Measurements from ENCODE around the gene PIK3CD.
"Not testable (repeated sequence)": the region's sequence is repeated elsewhere in the genome, so short reads cannot be mapped to it uniquely, and the experiment has no call there.

The PIK3CD gene

DNA sequence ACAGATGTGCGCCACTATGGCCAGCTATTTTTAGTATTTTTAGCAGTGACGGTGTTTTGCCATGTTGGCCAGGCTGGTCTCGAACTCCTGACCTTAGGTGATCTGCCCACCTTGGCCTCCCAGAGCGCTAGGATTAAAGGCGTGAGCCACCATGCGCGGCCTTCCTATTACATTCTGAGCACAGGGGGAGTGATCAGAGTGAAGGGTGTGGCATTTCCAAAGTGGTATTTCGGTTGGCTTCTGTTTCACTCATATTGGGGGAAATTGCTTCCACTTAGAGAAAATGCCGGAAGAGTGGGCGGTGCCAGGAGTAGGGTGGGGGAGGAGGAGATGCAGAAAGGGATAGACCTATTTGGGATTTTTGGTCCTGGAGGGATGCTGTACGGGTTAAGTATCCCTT is 4.3 kb downstream of the PIK3CD start:
- no peak for DNase-seq

DNA sequence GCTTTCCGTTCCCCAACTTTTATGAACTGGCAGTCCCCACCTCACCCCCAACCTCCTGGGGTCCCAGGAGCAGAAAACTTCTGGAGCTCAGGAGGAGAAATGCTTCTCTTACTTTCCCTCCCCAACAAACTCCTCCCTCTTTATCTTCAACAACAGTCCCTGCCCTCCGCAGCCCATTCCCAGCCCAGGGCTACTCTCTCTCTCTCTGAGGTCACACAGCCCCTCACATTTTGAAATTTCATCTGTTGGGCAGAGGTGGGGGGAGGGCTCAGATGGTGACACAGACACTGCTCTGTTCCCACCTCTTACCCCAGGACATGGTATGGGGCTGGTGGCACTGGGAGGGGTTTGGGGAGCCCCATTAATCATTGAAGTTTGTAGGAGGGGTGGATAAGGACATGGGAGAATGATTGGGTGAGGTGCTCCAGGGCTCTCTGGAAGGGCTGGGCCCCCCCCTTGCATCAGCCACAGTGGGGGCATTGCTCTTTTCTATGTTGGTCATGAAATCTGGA is 6.0 kb downstream of the PIK3CD start:
- DNase-seq = no peak

DNA sequence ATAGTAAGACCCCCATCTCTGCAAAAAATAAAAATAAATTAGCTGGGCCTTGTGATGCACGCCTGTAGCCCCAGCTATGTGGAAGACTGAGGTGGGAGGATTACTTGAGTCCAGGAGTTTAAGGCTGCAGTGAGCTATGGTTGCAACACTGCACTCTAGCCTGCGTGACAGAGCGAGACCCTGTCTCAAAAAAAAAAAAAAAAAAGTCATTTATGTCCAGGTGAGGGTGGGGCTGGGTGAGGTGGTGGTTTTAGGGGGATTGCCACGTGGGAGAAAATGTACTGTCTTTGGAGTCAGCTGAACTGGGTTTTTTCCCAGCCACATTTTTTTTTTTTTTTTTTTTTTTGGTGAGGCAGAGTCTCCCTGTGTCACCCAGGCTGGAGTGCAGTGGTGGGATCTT is 6.7 kb downstream of the PIK3CD start:
- no peak for DNase-seq

DNA sequence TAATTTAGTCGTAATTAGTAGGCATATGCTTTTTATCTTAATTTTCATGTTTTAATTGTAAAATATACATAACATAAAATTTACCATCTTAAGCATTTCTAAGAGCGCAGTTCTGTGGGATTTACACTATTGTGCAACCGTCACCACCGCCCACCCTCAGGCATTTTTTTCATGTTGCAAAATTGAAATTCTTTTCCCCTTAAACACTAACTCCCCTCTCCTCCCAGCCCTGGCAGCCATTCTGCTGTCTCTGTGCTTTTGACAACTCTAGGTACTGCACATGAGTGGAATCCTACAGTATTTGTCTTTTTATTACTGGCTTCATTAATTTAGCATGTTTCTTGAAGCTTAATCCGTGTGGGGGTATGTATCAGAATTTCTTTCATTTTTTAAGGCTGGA is 7.8 kb downstream of the PIK3CD start:
- no peak for DNase-seq

DNA sequence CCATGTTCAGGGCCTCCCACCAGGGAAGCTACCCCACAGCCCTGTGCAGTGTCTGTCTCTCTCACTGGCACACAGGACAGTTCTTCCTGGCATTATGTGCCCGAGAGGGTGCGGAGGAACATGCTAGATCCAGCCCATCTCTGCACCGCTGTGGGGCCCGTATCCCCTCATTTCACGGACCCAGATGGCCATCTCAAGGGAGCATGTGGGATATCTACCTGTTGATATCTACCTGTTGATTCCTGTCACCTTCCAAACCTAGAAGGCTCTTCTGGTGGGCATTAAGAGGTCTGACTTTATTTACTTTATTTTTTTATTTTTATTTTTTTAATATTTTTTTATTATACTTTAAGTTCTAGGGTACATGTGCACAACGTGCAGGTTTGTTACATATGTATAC is 11.7 kb downstream of the PIK3CD start:
- no peak for DNase-seq

DNA sequence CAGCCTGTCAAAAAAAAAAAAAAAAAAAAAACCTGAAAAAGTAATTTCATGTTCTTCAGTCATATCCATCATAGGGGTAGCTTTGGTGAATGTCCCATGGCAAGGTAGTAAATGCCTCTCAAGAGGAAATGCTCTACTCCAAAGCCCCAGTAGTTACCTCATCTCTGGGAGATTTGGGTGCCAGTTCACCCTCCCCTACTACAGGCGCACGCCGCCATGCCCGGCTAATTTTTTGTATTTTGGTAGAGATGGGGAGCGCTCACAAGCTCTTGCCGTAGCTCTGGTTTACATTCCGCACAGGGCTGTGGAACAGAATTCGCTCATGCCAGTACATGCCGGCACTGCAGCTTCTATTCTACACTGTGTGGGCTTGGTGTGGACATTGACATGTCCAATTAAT is 13.7 kb downstream of the PIK3CD start:
- DNase-seq = no peak

DNA sequence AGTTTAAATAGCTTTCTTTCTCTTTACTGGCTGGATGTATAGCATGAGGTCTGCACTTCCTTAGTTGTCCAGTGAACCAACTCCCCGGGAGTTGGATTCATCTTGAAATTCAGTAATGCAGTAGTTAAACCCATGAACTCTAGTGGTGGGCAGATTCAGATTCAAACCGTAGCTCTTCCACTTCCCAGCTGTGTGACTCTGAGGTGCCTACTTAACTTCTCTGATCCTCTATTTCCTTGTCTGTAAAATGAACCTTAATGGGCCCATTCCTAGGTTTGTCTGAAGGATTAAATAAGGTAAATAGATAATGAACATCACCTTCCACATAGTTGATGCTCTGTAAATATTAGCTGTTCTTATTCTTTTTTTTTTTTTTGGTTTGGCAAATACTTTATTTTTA is 16.5 kb downstream of the PIK3CD start:
- no peak for DNase-seq

DNA sequence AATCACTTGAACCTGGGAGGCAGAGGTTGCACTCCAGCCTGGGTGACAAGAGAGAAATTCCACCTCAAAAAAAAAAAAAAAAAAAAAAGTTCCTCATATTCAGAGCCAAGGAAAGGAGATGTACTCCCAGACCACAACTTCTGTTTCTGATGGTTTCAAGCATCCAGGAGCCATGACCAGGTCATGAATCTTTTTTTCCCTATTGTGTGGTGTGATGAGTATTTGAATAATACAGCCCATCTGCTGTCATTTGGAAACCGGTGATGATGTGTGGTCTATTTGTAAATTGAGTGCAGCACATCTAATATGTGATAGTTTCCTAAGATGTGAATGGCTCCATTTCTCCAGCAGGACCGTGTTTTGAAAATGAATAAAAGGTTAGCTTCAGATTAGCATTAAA is 18.6 kb downstream of the PIK3CD start:
- no peak for DNase-seq

DNA sequence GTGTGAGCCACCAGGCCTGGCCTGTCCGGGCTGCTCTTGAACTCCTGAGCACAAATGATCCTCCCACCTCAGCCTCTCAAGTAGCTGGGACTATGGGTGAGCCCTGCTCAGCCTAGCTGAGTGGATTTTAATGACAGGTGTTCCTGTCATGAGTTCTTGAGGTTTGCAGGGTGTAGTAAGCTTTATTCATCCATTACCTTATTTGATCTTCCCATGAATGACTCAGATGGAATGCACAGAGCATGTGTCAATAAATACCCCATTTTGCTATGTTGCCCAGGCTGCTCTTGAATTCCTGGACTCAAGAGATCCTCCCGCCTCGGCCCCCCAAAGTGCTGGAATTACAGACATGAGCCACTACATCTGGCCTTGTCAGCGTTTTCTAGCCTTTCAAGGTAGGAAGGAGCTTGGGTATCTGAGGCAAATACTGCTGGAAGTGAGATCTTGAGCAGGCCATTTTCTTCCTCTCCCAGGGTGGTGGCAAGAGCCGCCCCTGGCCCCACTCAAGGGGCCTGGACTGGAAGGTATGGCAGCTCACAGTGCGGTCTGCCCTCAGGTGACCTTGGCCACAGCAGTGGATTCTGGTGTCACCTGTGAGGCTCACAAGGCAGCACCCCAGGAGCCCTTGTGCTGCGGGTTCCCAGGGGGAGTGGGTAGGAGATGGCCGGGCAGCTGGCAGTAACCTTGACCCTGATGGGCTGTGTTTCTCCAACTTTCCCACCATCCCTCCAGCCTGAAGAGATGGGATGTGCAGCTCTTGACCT is 20.0 kb downstream of the PIK3CD start:
- no peak for DNase-seq

DNA sequence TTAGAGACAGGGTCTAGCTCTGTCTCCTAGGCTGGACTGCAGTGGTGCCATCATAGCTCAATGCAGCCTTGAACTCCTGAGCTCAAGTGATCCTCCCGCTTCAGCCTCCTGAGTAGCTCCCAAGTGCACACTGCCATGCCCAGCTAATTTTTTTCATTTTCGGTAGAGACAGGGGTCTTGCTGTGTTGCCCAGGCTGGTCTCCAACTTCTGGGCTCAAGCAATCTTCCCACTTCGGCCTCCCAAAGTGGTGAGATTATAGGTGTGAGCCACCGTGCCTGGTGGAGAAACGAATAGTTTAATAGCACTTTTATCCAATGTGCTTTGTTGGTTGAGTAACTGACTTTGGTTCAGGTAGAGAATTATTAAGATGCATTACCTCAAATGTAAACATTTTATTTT is 20.9 kb downstream of the PIK3CD start:
- DNase-seq = no peak

DNA sequence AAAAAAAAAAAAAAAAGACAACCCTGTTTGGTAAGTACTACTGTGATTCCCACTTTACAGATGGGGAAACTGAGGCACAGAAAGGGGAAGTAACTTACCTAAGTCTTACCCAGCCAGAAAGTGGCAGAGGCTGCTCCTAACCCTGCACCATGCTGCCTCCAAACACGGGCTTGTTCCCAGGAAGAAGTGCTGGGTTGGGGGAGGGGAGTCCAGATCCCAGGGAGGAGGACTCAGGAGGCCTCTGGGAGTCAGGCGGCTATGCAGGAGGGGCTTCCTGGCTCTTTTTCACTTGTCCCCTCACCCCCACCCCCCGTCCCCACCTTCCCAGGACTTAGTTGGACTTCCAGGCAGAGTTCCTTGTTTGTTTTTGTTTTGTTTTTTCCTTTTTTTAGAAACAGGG is 23.9 kb downstream of the PIK3CD start:
- no peak for DNase-seq

DNA sequence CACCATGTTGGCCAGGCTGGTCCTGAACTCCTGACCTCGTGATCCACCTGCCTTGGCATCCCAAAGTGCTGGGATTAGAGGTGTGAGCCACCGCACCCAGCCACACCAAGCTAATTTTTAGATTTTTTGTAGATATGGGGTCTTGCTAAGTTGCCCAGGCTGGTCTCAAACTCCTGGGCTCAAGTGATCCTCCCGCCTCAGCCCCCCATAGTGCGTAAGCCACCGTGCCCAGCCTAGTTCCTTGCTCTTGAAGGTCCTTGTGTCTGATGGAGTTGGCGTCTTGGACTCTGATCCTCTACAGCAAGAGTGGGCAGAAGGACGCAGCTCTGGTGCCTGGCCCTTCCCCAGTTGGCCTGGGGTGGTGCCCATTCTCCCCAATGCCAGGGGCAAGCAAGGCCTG is 24.6 kb downstream of the PIK3CD start:
- not testable (repeated sequence) for DNase-seq

DNA sequence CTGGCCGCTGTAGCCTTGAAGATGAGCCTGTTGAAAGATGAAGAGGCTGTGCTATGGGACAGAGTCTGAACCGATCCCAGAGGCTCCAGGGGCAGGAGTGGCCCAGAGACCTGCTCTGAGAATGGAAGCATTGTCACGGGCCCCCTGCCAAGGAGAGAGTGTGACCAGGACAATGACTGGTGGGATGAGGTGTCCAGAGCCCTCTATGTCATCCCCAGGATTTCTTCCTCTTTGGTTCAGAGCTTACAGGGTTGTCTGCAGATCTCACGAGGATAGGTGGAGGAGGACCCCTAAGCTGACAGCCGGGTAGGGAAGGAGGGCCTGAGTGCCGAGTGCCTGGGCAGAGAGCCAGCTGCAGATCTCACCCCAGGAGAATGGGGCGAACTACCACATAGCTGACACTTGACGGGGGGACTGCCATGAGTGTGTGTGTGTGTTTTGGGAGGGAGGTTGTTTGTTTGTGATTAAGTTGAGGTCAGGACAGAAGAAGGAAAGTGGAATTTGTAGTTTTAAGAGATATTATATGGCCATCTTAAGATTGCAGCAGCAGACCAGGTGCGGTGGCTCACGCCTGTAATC is 25.4 kb downstream of the PIK3CD start:
- no peak for DNase-seq

DNA sequence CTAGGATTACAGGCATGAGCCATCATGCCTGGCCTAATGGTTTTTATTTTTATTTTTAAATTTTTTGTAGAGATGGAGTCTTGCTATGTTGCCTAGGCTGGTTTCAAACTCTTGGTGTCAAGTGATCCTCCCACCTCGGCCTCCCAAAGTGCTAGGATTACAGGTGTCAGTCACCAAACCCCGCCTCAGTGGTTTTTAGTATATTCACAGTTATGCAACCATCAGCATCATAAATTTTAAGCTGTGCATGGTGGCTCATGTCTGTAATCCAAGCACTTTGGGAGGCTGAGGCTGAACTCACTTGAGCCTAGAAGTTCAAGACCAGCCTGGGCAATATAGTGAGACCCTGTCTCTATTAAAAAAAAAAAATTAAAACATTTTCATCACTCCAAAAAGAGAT is 28.6 kb downstream of the PIK3CD start:
- no peak for DNase-seq

DNA sequence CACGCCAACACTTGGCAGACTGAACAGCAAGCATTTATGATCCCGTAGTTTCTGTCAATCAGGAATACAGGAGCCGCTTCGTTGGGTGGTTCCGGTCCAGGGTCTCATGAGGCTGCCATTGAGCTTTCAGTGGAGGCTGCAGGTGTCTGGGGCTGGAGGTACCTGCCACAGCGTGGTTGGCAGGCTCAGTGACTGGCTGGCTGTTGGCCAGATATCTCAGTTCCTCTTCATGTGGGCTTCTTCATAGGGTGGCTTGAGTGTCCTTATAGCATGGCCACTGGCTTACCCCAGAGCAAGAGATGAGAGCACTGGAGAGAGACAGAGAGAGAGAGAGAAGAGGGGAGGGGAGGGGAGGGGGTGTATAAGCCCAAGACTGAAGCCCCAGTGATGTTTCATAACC is 29.3 kb downstream of the PIK3CD start:
- no peak for DNase-seq

DNA sequence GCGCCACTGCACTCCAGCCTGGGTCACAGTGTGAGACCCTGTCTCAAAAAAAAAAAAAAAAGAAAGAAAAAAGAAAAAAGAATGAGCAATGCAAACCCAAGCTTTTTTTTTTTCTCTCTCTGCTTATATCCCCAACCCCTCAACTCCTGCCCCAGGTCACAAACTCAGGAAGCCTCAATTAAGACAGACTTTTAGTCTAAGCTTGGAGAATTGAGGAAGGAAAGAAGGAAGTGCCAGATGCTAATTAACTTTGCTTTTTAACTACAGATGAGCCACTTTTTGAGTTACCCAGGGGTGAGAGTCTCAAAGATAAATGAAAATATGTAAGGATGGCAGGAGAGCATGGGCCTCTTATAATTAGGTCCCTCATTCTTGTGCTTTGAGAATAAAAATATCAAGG is 33.3 kb downstream of the PIK3CD start:
- no peak for DNase-seq

DNA sequence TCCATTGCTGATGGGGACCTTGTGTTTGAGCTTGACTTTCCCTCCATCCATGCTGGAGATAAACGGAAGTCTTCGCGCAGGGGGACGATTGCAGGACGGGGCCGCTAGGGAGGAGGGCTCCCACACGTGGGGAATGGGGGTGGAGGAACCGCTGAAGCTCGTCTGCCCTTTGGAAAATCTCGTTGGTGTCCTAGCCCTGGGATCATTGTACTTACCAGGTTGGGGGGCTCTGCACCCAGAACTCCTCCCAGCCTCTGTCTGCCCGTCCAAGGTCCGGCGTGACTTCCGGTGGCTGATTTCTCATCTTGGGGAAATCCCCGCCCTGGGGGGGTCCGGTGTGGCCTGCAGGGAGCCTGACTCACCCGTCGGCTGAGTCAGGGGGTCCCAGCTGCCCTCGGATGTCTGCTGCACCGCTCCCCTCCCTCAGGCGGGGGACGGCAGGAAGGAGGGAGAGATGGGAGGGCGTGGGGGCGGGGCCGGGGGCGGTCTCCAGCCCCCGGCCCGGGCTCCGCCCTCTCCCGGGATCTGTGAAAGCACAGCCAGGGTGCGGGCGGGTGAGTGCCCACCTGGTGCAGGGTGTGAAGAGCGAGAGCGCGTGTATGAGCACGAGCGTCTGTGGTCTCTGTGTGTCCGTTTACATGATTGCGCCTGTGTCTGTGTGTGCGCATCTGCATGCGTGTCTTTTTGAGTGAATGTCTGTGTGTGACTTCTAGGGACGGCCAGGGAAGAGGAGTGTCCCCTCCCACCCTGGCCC is 35.8 kb downstream of the PIK3CD start:
- DNase-seq = no peak

DNA sequence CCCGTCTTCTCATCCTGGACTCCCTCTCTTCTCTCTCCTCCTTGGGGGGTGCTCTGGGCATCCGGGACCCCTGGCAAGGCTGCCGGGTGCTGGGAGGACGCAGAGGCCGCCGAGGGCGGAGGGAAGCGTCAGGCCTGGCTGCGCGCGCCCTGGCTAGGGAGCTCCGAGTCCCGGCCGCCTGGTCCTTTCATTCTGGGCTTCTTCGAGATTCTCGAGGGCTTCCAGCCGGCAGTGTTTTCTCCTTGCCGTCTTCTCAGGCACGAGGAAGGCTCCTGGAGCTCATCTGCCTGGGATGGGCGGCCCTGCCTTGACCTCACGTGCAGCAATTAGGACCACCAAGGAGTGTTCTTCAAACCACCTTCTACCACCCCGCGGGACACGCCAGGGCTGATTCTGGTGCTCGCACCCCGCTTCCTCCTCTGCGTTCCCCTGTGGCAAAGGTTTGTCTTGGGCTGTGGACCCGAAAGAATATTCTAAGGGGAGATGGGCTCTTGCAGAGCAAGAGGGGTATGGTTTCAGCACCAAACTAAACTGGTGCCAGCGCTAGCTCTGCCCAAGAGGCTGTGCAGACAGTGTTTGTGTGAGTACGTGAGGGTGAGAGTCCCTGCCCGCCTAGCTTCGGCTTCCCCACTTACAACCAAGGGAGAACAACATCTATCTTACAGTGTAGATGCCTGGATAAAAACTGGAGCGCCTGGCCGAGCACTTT is 36.5 kb downstream of the PIK3CD start:
- DNase-seq = no peak

DNA sequence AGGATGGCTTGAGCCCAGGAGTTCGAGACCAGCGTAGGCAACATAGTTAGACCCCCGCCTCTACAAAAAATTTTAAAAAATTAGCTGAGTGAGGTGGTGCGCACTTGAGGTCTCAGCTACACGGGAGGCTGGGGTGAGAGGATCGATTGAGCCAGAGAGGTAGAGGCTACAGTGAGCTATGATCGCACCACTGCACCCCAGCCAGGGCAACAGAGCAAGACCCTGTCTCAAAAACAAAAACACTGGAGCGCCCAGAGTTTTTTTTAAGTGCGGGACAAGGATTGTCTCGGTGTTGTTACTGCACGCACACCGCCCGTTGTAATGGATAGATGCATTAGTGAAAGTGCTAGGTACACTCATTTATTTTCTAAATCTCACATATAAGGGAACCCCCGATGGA is 37.1 kb downstream of the PIK3CD start:
- DNase-seq = no peak

DNA sequence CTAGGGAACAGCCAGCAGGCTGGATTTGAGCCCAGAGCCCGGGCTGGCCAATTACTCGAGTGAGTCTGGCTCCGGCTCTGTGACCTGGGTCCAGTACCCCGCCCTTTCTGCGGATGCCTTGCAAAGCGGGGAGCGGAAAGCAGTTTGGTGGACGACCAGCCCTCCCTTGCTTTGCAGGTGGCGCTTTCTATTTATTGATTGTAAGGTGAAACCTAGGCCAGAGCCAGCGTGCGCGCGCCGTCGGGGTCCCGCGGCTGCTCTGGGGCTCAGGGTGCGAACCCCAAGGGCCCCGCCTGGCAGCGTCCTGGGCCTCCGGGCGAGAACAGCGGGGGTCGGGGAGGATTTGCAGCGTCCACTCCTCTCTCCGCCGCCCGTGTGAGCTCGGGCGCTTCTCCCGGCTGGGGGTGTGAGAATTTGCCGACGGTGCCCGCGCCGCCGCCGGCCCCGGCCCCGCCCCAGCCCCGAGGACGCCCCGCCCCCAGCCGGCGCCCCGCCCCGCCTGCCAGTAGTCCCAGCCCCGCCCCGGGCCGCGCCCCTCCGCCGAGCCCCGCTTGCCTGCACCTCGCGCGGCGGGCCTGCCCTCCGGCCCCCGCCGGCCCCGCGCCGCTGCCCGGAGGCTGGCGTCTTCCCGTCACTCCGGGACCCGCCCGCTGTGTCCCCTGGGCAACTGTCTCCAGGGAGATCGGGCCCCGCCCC is 37.6 kb downstream of the PIK3CD start:
- DNase-seq = no peak

DNA sequence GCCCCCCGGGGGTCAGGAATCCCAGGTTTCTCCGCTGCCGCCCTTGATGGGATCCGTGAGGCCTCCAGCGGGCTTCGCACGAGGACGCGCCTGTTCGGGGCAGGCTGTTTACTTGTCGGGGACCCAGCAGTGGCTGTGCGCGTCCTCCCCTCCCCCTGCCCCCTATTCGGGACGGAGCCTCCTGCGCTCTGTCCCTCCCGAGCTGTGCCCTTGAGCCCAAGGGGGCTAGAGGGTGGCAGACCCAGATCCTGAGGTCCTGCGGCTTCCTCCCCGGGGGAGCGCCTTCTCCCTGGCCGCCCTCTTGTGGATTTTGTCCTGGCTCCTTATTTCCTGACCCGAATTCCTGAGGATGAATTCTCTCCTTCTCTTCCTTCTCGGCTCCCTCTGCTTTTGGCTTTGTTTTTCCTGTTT is 38.4 kb downstream of the PIK3CD start:
- DNase-seq = no peak

DNA sequence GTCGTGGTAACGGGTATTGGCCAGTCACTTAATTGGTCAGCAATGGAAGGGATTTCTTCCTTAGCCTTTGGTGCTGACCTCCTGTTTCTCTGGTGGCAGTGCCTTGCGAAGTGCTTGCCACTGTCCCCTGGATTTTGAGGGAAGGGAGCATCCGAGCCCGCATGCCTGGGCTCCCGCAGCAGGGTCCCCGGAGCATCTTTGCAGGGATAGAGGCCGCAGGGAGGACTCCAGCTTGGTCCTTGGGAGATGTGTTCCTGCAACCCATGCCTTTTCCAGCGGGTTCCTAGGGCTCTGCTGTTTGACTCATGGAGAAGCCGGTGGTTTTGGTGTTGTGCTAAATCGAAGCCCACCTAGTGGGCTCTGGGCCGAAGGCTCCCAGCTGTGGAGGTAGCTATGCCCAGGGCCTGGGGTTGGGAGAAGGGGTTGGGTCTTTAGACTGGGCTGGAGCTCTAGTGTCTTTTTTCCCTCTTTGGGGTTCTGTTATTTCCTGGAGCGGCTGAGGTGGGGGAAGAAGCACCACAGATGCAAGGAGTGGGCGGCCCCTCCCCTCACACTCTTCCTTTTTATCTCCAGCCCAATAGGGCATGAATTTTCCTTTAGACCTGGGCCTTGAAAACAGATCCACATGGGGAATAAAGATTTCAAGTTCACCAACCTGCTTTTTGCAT is 39.0 kb downstream of the PIK3CD start:
- DNase-seq = no peak

Data from DMS 273 treated with DMSO at 0.1 percent for 48 hours (cell line).